ENCODE measurements around the gene CACNB3.

The CACNB3 gene

GRCh38 chr12:48813465-48814261 is 4.6 kb upstream of the CACNB3 start:
- no peak overlapping the region for H3K9ac ChIP-seq (ENCODE audit: low read length)
- no peaks in the 10 kb centered on the region for H3K9me3 ChIP-seq (ENCODE audit: control insufficient read depth, low read depth, low read length)
- H3K36me3 ChIP-seq (ENCODE audit: control insufficient read depth, low read depth, low read length) = no peaks in the 10 kb centered on the region
- no peak overlapping the region for H3K27ac ChIP-seq (ENCODE audit: low read length)
- H3K27me3 ChIP-seq (ENCODE audit: control insufficient read depth, insufficient read depth, low read length) = peaks cover 44% of the 10 kb centered on the region
- peak overlapping the region; percentile 92 for H3K4me3 ChIP-seq (ENCODE audit: low read length)
- peaks cover 16% of the 10 kb centered on the region for H3K4me1 ChIP-seq (ENCODE audit: control insufficient read depth, low read depth, low read length)

GRCh38 chr12:48814262-48815125 is 3.8 kb upstream of the CACNB3 start:
- peak overlapping the region; percentile 92 for H3K4me3 ChIP-seq (ENCODE audit: low read length)
- H3K27ac ChIP-seq (ENCODE audit: low read length) = no peak overlapping the region
- peaks cover 21% of the 10 kb centered on the region for H3K4me1 ChIP-seq (ENCODE audit: control insufficient read depth, low read depth, low read length)
- peaks cover 51% of the 10 kb centered on the region for H3K27me3 ChIP-seq (ENCODE audit: control insufficient read depth, insufficient read depth, low read length)
- H3K9ac ChIP-seq (ENCODE audit: low read length) = peak overlapping the region; percentile 45
- no peaks in the 10 kb centered on the region for H3K36me3 ChIP-seq (ENCODE audit: control insufficient read depth, low read depth, low read length)
- H3K9me3 ChIP-seq (ENCODE audit: control insufficient read depth, low read depth, low read length) = no peaks in the 10 kb centered on the region

- Histone ChIP-seq H3K27me3 (ENCODE audit: control insufficient read depth, insufficient read depth, low read length) (peaks cover 57% of the 10 kb centered on the region), H3K4me1 (ENCODE audit: control insufficient read depth, low read depth, low read length) (peaks cover 25% of the 10 kb centered on the region), H3K27ac (ENCODE audit: low read length) (no peak overlapping the region), H3K9ac (ENCODE audit: low read length) (peak overlapping the region; percentile 45), H3K9me3 (ENCODE audit: control insufficient read depth, low read depth, low read length) (no peaks in the 10 kb centered on the region), H3K4me3 (ENCODE audit: low read length) (peak overlapping the region; percentile 92), H3K36me3 (ENCODE audit: control insufficient read depth, low read depth, low read length) (no peaks in the 10 kb centered on the region)
These were observed 2.9 kb upstream of the CACNB3 start for GRCh38 chr12:48815126-48816110.

GRCh38 chr12:48816143-48816854 is 2.0 kb upstream of the CACNB3 start:
- no peak overlapping the region for H3K27ac ChIP-seq (ENCODE audit: low read length)
- H3K27me3 ChIP-seq (ENCODE audit: control insufficient read depth, insufficient read depth, low read length) = peaks cover 57% of the 10 kb centered on the region
- H3K4me1 ChIP-seq (ENCODE audit: control insufficient read depth, low read depth, low read length) = peaks cover 25% of the 10 kb centered on the region
- H3K9ac ChIP-seq (ENCODE audit: low read length) = no peak overlapping the region
- H3K9me3 ChIP-seq (ENCODE audit: control insufficient read depth, low read depth, low read length) = no peaks in the 10 kb centered on the region
- H3K4me3 ChIP-seq (ENCODE audit: low read length) = peak overlapping the region; percentile 92
- no peaks in the 10 kb centered on the region for H3K36me3 ChIP-seq (ENCODE audit: control insufficient read depth, low read depth, low read length)

- no peak overlapping the region for H3K27ac ChIP-seq (ENCODE audit: low read length)
These were observed 715 bp downstream of the CACNB3 start for GRCh38 chr12:48818831-48819590.

GRCh38 chr12:48819986-48820725 is 1.9 kb downstream of the CACNB3 start:
- Histone ChIP-seq H3K36me3 (ENCODE audit: control insufficient read depth, low read depth, low read length) (no peaks in the 10 kb centered on the region), H3K27me3 (ENCODE audit: control insufficient read depth, insufficient read depth, low read length) (peaks cover 40% of the 10 kb centered on the region), H3K9ac (ENCODE audit: low read length) (no peak overlapping the region), H3K4me3 (ENCODE audit: low read length) (no peak overlapping the region), H3K4me1 (ENCODE audit: control insufficient read depth, low read depth, low read length) (peaks cover 20% of the 10 kb centered on the region), H3K27ac (ENCODE audit: low read length) (no peak overlapping the region), H3K9me3 (ENCODE audit: control insufficient read depth, low read depth, low read length) (no peaks in the 10 kb centered on the region)

More at GRCh38 chr12:48818831-48819590, 715 bp downstream of the CACNB3 start:
- Histone ChIP-seq H3K9me3 (ENCODE audit: control insufficient read depth, low read depth, low read length) (no peaks in the 10 kb centered on the region), H3K9ac (ENCODE audit: low read length) (peak overlapping the region; percentile 44), H3K4me1 (ENCODE audit: control insufficient read depth, low read depth, low read length) (peaks cover 20% of the 10 kb centered on the region), H3K27me3 (ENCODE audit: control insufficient read depth, insufficient read depth, low read length) (peaks cover 40% of the 10 kb centered on the region), H3K36me3 (ENCODE audit: control insufficient read depth, low read depth, low read length) (no peaks in the 10 kb centered on the region), H3K4me3 (ENCODE audit: low read length) (peak overlapping the region; percentile 67)

GRCh38 chr12:48822139-48822538 is 3.8 kb downstream of the CACNB3 start:
- H3K27ac ChIP-seq (ENCODE audit: low read length) = no peak overlapping the region
- H3K4me1 ChIP-seq (ENCODE audit: control insufficient read depth, low read depth, low read length) = peaks cover 15% of the 10 kb centered on the region
- no peak overlapping the region for H3K9ac ChIP-seq (ENCODE audit: low read length)
- H3K9me3 ChIP-seq (ENCODE audit: control insufficient read depth, low read depth, low read length) = no peaks in the 10 kb centered on the region
- no peaks in the 10 kb centered on the region for H3K36me3 ChIP-seq (ENCODE audit: control insufficient read depth, low read depth, low read length)
- H3K27me3 ChIP-seq (ENCODE audit: control insufficient read depth, insufficient read depth, low read length) = peaks cover 24% of the 10 kb centered on the region
- H3K4me3 ChIP-seq (ENCODE audit: low read length) = no peak overlapping the region

GRCh38 chr12:48822711-48823110 is 4.4 kb downstream of the CACNB3 start:
- no peak overlapping the region for H3K9ac ChIP-seq (ENCODE audit: low read length)
- peaks cover 10% of the 10 kb centered on the region for H3K4me1 ChIP-seq (ENCODE audit: control insufficient read depth, low read depth, low read length)
- H3K27me3 ChIP-seq (ENCODE audit: control insufficient read depth, insufficient read depth, low read length) = peaks cover 18% of the 10 kb centered on the region
- H3K36me3 ChIP-seq (ENCODE audit: control insufficient read depth, low read depth, low read length) = no peaks in the 10 kb centered on the region
- H3K4me3 ChIP-seq (ENCODE audit: low read length) = no peak overlapping the region
- no peak overlapping the region for H3K27ac ChIP-seq (ENCODE audit: low read length)
- H3K9me3 ChIP-seq (ENCODE audit: control insufficient read depth, low read depth, low read length) = no peaks in the 10 kb centered on the region

GRCh38 chr12:48823281-48823680 is 5.0 kb downstream of the CACNB3 start:
- H3K4me1 ChIP-seq (ENCODE audit: control insufficient read depth, low read depth, low read length) = peaks cover 9% of the 10 kb centered on the region
- H3K27me3 ChIP-seq (ENCODE audit: control insufficient read depth, insufficient read depth, low read length) = peaks cover 14% of the 10 kb centered on the region
- no peaks in the 10 kb centered on the region for H3K36me3 ChIP-seq (ENCODE audit: control insufficient read depth, low read depth, low read length)
- H3K9ac ChIP-seq (ENCODE audit: low read length) = no peak overlapping the region
- no peak overlapping the region for H3K4me3 ChIP-seq (ENCODE audit: low read length)
- no peak overlapping the region for H3K27ac ChIP-seq (ENCODE audit: low read length)
- no peaks in the 10 kb centered on the region for H3K9me3 ChIP-seq (ENCODE audit: control insufficient read depth, low read depth, low read length)

Data from iPS-18a (cell line).